NCI-H2227 (cell line): ENCODE data around the gene SLC22A1.
"Not testable (repeated sequence)": the region's sequence is repeated elsewhere in the genome, so short reads cannot be mapped to it uniquely, and the experiment has no call there.

ENCODE experiments used
- DNase-seq: peaks from one replicate; lab custom pipeline; 2025; ENCODE audit not compliant: unreplicated experiment; lab: John Stamatoyannopoulos, UW

Gene SLC22A1

DNA sequence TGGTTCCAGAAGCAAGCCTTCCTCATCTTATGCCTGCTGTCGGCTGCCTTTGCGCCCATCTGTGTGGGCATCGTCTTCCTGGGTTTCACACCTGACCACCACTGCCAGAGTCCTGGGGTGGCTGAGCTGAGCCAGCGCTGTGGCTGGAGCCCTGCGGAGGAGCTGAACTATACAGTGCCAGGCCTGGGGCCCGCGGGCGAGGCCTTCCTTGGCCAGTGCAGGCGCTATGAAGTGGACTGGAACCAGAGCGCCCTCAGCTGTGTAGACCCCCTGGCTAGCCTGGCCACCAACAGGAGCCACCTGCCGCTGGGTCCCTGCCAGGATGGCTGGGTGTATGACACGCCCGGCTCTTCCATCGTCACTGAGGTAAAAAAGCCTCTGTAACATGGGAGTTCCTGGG lies 366 bp downstream of the SLC22A1 start:
- DNase-seq, result no peak

DNA sequence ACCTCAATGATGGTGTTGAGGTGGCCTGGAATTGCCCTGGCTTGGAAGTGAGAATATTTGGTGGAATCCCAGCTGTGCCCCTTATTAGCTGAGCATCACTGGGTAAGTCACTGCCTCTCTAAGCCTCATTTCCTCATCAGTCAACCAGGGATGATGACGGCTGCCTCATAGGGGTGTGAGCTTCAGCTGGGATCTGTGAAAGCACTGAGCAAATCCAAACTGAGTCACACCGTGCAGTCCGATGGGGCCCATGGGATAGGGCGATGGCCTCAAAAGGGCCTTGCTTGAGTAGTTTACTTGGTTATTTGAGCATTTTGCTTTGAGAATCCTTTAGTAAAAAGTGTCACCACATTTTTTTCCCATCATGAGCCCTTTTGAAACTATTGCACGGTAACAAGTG lies 1.1 kb downstream of the SLC22A1 start:
- DNase-seq, result no peak

DNA sequence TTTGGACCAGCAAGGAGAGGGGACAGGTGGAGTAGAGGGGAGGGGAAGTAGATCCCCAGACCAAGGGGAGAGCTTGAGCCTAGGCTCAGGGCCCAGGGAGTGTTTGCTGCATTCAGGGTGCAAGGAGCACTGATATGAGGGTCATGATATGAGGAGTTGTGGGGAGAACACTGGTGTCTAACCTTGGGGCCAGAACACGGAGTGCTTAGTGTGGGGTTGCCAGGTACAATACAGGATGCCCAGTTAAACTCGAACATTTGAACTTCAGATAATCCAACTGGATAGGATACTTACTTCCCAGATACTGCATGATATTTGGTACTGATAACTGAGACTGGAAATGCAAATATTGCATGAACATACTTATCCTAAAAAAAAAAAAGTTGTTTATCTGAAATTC lies 2.4 kb downstream of the SLC22A1 start:
- no peak for DNase-seq

DNA sequence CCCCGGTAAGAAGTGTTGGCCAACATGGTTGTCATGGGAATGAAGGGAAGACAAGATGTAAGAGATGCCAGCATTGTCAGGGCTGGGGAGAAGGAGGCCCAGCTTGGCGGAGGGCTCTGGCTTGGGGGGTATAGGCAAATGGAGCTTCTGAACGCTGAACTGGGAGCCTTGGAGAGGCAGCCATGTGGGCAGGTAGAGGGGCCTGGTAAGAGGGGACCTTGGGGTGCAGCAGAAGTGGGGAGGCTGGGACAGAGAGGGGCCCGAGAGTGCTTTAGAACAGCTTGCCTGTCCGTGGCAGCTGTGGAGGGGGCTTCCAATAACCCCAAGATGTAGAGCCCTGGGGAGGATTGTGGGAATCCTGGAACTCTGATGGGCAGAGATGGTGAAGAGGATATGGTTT lies 3.0 kb downstream of the SLC22A1 start:
- no peak for DNase-seq

DNA sequence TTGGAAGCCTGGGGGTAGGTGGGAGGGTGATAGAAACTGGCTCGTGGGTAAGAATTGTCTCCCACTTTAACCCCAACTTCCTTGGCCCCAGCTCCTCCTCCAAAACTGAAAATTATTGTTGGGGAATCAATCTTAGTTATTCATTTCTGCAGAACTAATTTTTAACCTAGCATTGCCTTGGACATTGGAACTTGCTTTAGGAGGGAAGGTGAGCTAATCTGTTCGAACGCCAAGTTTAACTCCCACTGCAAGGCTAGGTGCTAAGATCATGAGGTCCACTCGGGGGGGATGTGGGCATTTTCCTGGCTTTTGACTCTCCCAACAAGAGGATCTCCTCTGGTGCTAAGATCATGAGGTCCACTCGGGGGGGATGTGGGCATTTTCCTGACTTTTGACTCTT lies 3.5 kb downstream of the SLC22A1 start:
- not testable (repeated sequence) for DNase-seq

DNA sequence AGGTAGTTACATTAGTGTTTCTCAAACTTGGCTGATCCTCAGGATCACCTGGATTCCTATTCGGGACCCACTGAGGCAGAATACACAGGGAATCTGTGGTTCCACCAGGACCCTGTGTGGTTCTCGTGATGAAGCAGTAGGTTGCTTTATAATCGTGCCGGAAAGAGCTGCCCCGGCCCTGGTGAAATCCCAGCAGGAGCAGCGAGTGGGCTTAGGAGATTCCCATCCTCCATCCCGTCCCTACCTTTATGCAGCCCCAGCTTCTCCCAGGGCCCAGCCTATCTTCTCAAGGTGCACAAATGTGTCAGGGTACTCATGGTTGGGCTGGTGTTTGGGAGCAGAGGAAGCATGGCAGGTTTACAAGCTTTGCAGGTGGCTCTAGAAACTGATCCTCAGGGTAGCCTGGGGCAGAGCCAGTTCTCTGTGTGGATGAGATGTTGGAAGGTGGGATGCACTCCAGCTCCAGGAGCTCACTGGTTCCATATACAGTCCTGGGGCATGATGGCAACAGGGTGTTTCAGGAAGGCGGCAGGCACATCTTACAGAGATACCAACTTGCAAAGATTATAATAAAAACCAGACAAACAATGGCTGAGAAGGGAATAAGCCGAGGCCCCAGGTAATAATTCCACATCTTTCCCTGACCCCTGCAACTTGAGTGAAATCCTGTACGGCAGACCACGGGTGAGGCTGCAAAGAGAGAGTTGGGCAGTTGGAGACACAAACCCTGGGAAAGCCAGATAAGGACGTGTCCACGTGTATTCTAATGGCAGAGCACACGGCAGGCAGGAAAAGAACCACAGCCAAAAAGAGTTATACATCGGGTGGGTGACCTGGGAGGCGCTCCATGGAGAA lies 5.9 kb downstream of the SLC22A1 start:
- no peak for DNase-seq

DNA sequence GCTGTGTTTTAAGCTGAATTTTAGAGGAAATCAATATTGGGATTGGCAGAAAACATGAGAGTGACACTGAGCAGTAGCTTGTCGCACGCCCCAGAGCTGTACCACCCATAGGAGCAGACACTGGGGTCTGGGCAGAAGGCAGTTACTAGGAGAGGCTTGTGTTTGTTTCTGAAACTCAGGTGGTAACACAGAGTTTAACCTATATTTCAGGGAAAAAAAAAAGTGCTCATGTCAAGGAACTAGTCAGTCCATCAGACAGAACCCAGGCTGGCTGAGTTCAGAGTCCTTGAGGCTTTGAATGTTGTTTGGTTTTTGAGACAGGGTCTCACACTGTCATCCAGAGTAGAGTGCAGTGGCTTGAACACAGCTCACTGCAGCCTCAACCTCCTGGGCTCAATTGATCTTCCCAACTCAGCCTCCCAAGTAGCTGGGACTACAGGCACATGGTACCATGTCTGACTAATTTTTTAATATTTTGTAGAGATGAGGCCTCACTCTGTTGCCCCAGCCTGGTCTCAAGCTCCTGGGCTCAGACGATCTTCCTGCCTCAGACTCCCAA lies 6.6 kb downstream of the SLC22A1 start:
- DNase-seq, result no peak

DNA sequence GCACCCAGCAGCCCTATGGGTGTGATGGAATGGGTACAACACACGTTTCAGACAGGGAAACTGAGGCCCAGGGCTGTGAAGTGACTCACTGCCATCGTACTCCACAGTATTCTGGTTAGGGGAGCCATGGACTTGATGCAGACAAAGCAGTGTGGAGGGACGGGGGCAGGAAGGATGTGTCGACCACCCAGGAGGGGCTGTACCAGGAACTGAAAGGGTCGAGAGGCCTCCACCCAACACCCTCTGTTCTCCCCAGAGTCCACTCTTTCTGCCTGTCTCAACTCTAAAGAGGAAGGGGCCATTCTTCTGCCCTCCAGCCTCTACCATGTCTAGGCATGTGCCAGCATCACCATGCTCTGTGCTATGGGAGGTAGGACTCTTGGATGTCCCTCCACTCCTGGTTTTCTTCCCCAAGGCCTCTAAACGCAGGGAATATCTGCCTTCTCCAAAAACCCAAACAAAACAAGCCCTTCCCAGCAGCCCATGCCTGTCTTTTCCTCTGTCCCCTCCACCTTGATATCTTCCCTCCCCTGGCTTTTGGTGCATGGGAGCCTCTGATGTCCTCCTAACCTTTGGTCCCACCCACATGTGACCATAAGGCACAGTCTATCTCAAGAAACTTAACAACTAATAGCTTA lies 7.4 kb downstream of the SLC22A1 start:
- no peak for DNase-seq

DNA sequence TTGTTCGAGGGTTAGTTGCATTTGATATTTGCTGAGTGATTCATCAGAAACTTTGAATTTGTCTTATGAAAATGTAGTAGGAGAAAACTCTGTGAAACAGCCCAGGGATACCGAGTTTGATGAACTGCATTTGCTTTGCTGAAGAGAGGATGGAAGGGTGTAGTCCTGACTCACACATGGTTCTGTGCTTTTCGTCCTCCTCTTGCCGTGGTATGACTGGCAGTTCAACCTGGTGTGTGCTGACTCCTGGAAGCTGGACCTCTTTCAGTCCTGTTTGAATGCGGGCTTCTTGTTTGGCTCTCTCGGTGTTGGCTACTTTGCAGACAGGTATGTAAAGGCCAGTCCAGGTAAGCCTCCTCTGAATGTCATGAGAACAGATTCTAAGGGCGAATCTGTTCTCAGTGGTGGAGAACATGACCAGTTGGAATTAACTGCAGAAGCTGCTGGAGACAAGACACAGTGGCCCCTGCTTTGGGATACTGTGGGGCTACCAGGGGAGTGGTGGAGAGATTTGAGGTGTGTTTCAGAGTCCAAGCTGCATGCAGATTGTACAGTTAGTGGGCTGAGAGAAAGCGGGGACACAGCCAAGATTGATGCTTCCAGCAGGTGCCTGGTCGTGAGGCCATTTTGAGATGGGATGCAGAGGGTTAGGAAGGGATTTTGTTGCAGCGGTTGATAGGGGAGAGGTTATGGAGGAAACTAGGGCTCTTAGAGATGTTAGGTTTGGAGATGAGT lies 8.4 kb downstream of the SLC22A1 start:
- DNase-seq, result no peak

DNA sequence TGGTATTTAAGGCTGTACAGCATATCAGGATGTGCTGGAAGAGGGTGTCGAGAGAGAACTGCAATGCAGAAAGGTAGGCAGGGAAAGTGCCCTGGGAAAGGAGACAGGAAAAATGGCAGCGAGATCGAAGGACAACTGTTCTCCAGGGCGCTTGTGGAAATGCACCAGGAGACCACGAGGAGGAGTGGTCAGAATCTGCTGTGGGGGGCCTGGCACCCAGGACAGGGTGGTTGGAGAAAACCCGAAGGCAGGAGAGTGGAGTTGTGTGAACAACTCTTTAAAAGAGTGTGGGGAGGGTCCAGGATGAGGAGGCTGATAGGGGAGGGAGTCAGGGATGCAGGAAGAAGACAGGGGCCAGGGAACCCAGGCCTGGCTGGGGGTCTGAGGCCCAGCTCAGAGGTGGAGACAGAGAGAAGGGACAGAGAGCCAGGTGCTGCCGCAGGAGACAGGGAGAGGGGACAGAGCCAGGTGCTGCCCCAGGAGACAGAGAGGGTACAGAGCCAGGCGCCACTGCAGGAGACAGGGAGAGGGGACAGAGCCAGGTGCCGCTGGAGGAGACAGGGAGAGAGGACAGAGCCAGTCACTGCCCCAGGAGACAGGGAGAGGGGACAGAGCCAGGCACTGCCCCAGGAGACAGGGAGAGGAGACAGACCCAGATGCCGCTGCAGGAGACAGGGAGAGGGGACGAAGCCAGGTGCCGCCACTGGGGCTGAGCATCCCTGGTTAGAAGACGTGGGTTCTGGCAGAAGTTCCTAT lies 9.3 kb downstream of the SLC22A1 start:
- DNase-seq, result no peak

DNA sequence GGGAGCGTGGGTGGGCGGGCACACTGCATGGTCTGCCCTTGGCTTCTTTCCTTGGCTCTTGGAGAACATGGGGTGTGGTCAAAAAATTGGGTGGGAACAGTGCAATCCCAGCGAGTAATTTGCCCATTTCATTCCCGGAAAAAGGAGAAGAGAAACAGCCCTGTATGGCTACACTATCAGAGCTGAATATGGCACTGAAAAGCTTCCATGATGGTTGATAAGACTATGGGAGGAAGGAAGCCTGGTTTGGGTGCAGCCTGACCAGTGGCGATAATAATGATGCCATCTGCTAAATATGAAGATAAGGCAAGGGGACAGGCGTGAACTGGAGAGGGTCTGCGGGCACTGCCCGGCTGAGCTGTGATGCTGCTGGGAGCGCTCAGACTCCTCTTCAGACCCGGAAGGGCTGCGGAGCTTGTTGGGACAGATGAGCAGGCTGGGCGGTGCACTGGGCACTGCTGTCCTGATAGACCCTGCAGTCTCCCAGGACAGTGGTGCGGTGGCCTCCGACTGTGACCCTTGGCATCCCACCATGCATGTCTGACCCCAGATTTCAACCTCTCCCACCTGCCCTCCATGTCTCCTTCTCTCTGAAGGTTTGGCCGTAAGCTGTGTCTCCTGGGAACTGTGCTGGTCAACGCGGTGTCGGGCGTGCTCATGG lies 10.2 kb downstream of the SLC22A1 start:
- DNase-seq, result no peak

DNA sequence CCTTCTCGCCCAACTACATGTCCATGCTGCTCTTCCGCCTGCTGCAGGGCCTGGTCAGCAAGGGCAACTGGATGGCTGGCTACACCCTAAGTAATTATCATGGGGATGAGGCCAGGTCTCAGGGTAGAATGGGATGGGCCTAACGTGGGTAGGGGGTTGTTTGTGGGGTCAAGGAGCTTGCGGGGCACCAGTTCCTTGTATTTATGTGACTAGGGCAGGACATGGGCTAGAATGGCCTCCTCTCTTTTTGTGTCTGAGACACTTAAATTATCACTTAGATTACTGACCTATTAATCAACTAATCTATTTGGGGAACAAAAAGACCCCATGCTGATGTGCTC lies 10.7 kb downstream of the SLC22A1 start:
- DNase-seq, result no peak

DNA sequence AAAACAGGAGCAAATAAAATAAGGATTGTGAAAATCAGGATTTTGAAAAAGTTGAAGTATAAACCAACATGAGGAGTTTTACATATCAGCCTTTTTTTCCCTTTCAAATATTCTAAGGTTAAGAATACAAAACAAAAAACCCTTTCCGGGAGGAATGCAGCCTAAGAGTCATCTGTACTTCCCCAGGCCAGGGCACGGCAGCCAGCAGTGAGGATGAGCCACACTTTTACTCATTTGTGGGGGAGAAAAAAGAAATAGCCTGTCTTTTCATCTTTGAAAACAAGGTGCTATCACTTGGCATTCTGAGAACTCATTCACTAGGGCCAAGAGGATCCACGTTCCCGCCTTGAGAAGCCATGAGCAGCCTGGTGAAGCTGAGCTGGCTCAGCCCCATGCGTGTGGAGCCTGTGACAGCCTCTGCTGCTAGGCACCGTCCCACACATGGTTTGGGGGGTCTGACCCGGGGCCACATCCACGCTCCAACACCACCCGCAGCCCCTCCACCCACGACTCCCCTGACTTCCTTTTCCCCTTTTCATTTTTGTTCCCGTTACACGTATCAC lies 11.2 kb downstream of the SLC22A1 start:
- DNase-seq, result no peak

DNA sequence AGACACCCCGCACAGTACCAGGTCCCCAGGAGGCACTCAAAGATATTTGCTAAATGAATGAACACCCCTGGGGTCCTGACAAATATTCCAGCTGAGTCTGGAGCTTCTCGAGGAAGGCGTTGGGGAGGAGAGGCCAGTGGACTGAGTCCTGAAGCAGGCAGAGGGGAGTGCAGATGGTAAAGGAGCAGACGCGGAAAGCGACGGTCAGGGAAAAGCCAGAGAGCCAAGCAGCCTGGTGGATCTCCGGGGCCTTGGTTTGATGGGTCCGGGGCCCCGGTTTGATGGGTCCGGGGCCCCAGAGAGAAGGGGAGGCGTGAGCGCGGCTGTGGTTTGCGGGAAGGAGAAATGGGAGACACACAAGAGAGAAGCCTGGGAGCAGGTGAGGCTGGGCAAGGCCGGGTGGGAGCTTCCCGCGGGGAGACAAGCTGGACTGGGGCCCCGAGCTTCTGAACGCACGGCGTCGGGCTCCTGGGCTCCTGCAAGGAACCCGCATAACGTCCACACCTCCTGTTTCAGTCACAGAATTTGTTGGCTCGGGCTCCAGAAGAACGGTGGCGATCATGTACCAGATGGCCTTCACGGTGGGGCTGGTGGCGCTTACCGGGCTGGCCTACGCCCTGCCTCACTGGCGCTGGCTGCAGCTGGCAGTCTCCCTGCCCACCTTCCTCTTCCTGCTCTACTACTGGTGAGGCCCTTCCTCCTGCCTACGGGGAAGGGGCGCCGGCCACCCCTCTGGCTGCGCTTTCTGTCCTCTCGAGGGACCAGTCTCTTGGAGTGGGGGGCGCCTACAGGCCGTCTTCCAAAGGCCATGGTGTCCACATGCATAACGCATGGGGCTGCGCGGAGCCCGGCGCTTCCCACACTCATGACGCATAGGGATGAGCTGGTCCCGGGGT lies 12.1 kb downstream of the SLC22A1 start:
- no peak for DNase-seq

DNA sequence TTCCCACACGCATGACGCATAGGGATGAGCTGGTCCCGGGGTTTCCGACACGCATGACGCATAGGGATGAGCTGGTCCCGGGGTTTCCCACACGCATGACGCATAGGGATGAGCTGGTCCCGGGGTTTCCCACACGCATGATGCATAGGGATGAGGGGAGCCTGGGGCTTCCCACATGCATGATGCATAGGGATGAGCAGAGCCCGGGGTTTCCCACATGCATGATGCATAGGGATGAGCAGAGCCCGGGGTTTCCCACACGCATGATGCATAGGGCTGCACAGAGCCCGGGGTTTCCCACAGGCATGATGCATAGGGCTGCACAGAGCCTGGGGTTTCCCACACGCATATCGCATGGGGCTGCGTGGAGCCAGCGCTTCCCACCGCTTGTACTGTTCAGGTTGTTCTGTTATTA lies 12.7 kb downstream of the SLC22A1 start:
- DNase-seq, result not testable (repeated sequence)

DNA sequence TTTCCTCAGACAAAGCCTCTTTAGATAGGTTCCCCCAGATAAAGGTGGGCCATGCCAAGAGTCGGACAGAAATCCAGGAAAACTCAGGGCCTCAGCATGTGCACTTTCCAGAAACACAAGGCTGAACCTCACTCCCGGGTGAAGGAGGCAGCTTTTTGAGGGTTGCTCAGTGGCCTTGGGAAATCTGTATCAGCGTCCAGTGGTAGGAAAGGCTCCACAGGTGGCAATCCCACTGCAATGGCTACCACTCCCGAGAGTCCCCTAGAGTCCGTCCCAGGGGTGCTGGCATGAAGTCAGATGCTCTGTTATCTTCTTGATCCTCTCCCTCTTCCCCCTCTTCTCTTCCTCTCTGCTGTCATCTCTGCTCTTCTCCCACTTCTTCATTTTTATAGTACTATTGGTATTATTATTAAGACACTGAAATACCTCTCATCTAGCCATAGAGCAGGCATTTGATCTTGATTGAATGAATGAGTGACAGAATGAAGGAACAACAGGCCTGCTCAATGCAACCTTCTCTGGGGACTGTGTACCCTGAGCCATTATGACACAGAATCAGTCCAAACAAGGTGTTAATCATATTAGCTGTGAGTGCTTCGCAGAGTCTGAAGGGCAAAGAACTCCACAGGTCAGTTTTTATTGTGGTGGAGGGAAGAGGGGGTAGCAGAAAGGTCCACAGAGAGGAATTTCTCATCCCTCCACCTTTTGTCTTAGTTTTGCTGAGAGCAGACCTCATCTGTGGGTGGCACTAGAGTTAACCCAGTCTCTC lies 13.3 kb downstream of the SLC22A1 start:
- DNase-seq, result no peak

DNA sequence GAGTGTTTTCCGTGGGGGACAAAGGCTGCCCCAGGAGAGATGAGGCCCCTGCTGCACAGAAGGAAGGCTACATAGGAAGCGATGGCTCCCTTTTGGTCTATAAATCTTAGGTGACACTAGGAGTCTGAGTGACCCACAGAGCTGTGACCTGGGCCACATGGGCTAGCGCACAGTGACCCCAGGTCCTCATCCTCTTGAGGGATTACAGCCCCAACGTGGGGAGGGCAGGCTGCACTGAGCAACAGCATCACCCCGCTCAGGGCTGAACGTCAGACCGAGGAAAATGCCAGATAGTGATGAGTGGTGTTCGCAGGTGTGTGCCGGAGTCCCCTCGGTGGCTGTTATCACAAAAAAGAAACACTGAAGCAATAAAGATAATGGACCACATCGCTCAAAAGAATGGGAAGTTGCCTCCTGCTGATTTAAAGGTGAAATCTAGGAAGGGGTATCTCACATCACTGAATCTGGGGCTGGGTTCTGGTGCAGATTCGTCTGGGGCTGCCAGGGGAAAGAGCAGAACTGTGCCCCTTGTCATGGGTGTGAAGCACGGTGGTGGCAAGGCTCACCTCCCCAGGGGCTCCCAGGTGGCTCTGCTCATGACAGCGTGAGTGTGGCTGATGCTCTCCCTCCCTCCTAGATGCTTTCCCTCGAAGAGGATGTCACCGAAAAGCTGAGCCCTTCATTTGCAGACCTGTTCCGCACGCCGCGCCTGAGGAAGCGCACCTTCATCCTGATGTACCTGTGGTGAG lies 14.5 kb downstream of the SLC22A1 start:
- no peak for DNase-seq
